Measurements from ENCODE around the gene FBXO9. TPM values are rescaled to one million over a fixed set of nuclear protein-coding genes. Genes with fewer than 3 reads are reported as not detected.

FBXO9 gene
- total and polyA plus RNA-seq, 7 experiments from 2014 or later = 52.3 to 133 (median 72.3) TPM

- H3K9me3 Mint-ChIP-seq = no peaks in the 10 kb centered on the region
- intact Hi-C loops (cut with micrococcal nuclease) = no loop called here
- no peak overlapping the region for H3K27ac ChIP-seq (ENCODE audit: low read depth, low read length)
- peaks cover 10 to 50% (median 11%) of the 10 kb centered on the region in 3 experiments for H3K36me3 ChIP-seq (ENCODE audit: control insufficient read depth in 2 of 3, insufficient read depth in 3 of 3, low read length in 3 of 3)
- no peaks in the 10 kb centered on the region for H3K27me3 Mint-ChIP-seq
- peaks cover 0 to 42% (median 19%) of the 10 kb centered on the region in 5 donors for H3K36me3 Mint-ChIP-seq
- no peak for ATAC-seq
- H3K9me3 ChIP-seq (ENCODE audit: control insufficient read depth in 2 of 3, low read length in 3 of 3) = no peaks in the 10 kb centered on the region
- H3K4me1 Mint-ChIP-seq = no peaks in the 10 kb centered on the region
- no peak overlapping the region for H3K4me3 ChIP-seq (ENCODE audit: low read length)
- no peaks in the 10 kb centered on the region for H3K27me3 ChIP-seq (ENCODE audit: control insufficient read depth in 2 of 2, insufficient read depth in 2 of 2, low read length in 2 of 2)
- H3K4me3 Mint-ChIP-seq = no peak overlapping the region
- CTCF ChIA-PET = no interaction called here
- H3K4me1 ChIP-seq (ENCODE audit: control insufficient read depth in 2 of 2, insufficient read depth in 2 of 2, low read length in 2 of 2) = no peaks in the 10 kb centered on the region
- DNase-seq = no peak
- POLR2A ChIA-PET = no interaction called here
- H3K27ac Mint-ChIP-seq = peak overlapping the region in 1 of 9 donors; percentile 53
These were observed 35.4 kb downstream of the FBXO9 start for GRCh38 chr6:53100561-53100960.

- H3K36me3 Mint-ChIP-seq = peaks cover 0 to 38% (median 17%) of the 10 kb centered on the region in 5 donors
- no peaks in the 10 kb centered on the region for H3K4me1 ChIP-seq (ENCODE audit: control insufficient read depth in 2 of 2, insufficient read depth in 2 of 2, low read length in 2 of 2)
- no peaks in the 10 kb centered on the region for H3K27me3 Mint-ChIP-seq
- H3K27ac ChIP-seq (ENCODE audit: low read depth, low read length) = no peak overlapping the region
- no peaks in the 10 kb centered on the region for H3K9me3 Mint-ChIP-seq
- no peak overlapping the region for H3K4me3 ChIP-seq (ENCODE audit: low read length)
- H3K27ac Mint-ChIP-seq = peak overlapping the region in 3 of 9 donors; percentile 32 to 62 (median 53)
- intact Hi-C loops (cut with micrococcal nuclease) = no loop called here
- H3K36me3 ChIP-seq (ENCODE audit: control insufficient read depth in 2 of 3, insufficient read depth in 3 of 3, low read length in 3 of 3) = peaks cover 6 to 46% (median 8%) of the 10 kb centered on the region in 3 experiments
- DNase-seq (no peak), ATAC-seq (no peak)
- CTCF ChIA-PET = no interaction called here
- H3K27me3 ChIP-seq (ENCODE audit: control insufficient read depth in 2 of 2, insufficient read depth in 2 of 2, low read length in 2 of 2) = no peaks in the 10 kb centered on the region
- H3K4me1 Mint-ChIP-seq = no peaks in the 10 kb centered on the region
- H3K9me3 ChIP-seq (ENCODE audit: control insufficient read depth in 2 of 3, low read length in 3 of 3) = no peaks in the 10 kb centered on the region
- no peak overlapping the region for H3K4me3 Mint-ChIP-seq
- POLR2A ChIA-PET = no interaction called here
These were observed 35.8 kb downstream of the FBXO9 start for GRCh38 chr6:53101006-53101405.

- intact Hi-C loops (cut with micrococcal nuclease) = loop anchor here in 1 of 2 donors (2.0 kb wide), 1 partner anchor 381 kb away; no protein-coding TSS in a partner anchor
- ChIA-PET CTCF (no interaction called here), POLR2A (no interaction called here)
- Mint-ChIP-seq H3K27me3 (no peaks in the 10 kb centered on the region), H3K27ac (no peak overlapping the region), H3K9me3 (no peaks in the 10 kb centered on the region), H3K36me3 (peaks cover 0 to 24% (median 8%) of the 10 kb centered on the region in 5 donors), H3K4me1 (no peaks in the 10 kb centered on the region), H3K4me3 (no peak overlapping the region)
- Histone ChIP-seq H3K36me3 (ENCODE audit: control insufficient read depth in 2 of 3, insufficient read depth in 3 of 3, low read length in 3 of 3) (peaks cover 0 to 18% (median 0%) of the 10 kb centered on the region in 3 experiments), H3K9me3 (ENCODE audit: control insufficient read depth in 2 of 3, low read length in 3 of 3) (no peaks in the 10 kb centered on the region), H3K27ac (ENCODE audit: low read depth, low read length) (no peak overlapping the region), H3K27me3 (ENCODE audit: control insufficient read depth in 2 of 2, insufficient read depth in 2 of 2, low read length in 2 of 2) (no peaks in the 10 kb centered on the region), H3K4me1 (ENCODE audit: control insufficient read depth in 2 of 2, insufficient read depth in 2 of 2, low read length in 2 of 2) (no peaks in the 10 kb centered on the region), H3K4me3 (ENCODE audit: low read length) (no peak overlapping the region)
- ATAC-seq = no peak
- peak in 1 of 9 donors; percentile 1 for DNase-seq
These were observed 38.9 kb downstream of the FBXO9 start for GRCh38 chr6:53103993-53104675.

- H3K36me3 Mint-ChIP-seq = peaks cover 0 to 23% (median 7%) of the 10 kb centered on the region in 5 donors
- POLR2A ChIA-PET = no interaction called here
- intact Hi-C loops (cut with micrococcal nuclease) = loop anchor here in 1 of 2 donors (2.0 kb wide), 1 partner anchor 380 kb away; no protein-coding TSS in a partner anchor
- Histone ChIP-seq H3K9me3 (ENCODE audit: control insufficient read depth in 2 of 3, low read length in 3 of 3) (no peaks in the 10 kb centered on the region), H3K27me3 (ENCODE audit: control insufficient read depth in 2 of 2, insufficient read depth in 2 of 2, low read length in 2 of 2) (no peaks in the 10 kb centered on the region), H3K27ac (ENCODE audit: low read depth, low read length) (no peak overlapping the region), H3K4me3 (ENCODE audit: low read length) (no peak overlapping the region), H3K4me1 (ENCODE audit: control insufficient read depth in 2 of 2, insufficient read depth in 2 of 2, low read length in 2 of 2) (no peaks in the 10 kb centered on the region), H3K36me3 (ENCODE audit: control insufficient read depth in 2 of 3, insufficient read depth in 3 of 3, low read length in 3 of 3) (peaks cover 0 to 17% (median 0%) of the 10 kb centered on the region in 3 experiments)
- ATAC-seq (no peak), DNase-seq (no peak)
- H3K4me3 Mint-ChIP-seq = no peak overlapping the region
- H3K4me1 Mint-ChIP-seq = peaks cover 0 to 5% (median 0%) of the 10 kb centered on the region in 7 donors
- no peaks in the 10 kb centered on the region for H3K9me3 Mint-ChIP-seq
- CTCF ChIA-PET = no interaction called here
- no peaks in the 10 kb centered on the region for H3K27me3 Mint-ChIP-seq
- H3K27ac Mint-ChIP-seq = no peak overlapping the region
These were observed 39.7 kb downstream of the FBXO9 start for GRCh38 chr6:53104916-53105315.

- DNase-seq = no peak
- Histone ChIP-seq H3K4me3 (ENCODE audit: low read length) (no peak overlapping the region), H3K36me3 (ENCODE audit: control insufficient read depth in 2 of 3, insufficient read depth in 3 of 3, low read length in 3 of 3) (peaks cover 0 to 3% (median 0%) of the 10 kb centered on the region in 3 experiments), H3K9me3 (ENCODE audit: control insufficient read depth in 2 of 3, low read length in 3 of 3) (no peaks in the 10 kb centered on the region), H3K27me3 (ENCODE audit: control insufficient read depth in 2 of 2, insufficient read depth in 2 of 2, low read length in 2 of 2) (no peaks in the 10 kb centered on the region), H3K27ac (ENCODE audit: low read depth, low read length) (no peak overlapping the region), H3K4me1 (ENCODE audit: control insufficient read depth in 2 of 2, insufficient read depth in 2 of 2, low read length in 2 of 2) (no peaks in the 10 kb centered on the region)
- no peak overlapping the region for H3K4me3 Mint-ChIP-seq
- CTCF ChIA-PET = no interaction called here
- H3K27me3 Mint-ChIP-seq = no peaks in the 10 kb centered on the region
- H3K27ac Mint-ChIP-seq = no peak overlapping the region
- POLR2A ChIA-PET = interaction anchor here (0.6 kb wide), 1 partner anchor 343 kb away, joined by 3 read pairs; no protein-coding TSS in a partner anchor
- peaks cover 0 to 5% (median 0%) of the 10 kb centered on the region in 7 donors for H3K4me1 Mint-ChIP-seq
- H3K9me3 Mint-ChIP-seq = no peaks in the 10 kb centered on the region
- ATAC-seq = no peak
- intact Hi-C loops (cut with micrococcal nuclease) = no loop called here
- H3K36me3 Mint-ChIP-seq = peaks cover 0 to 14% (median 3%) of the 10 kb centered on the region in 5 donors
These were observed 41.9 kb downstream of the FBXO9 start for GRCh38 chr6:53107091-53107490.

GRCh38 chr6:53109612-53110011 lies 44.4 kb downstream of the FBXO9 start:
- DNase-seq (no peak), ATAC-seq (no peak)
- no peaks in the 10 kb centered on the region for H3K4me1 ChIP-seq (ENCODE audit: control insufficient read depth in 2 of 2, insufficient read depth in 2 of 2, low read length in 2 of 2)
- no peaks in the 10 kb centered on the region for H3K9me3 ChIP-seq (ENCODE audit: control insufficient read depth in 2 of 3, low read length in 3 of 3)
- ChIA-PET CTCF (no interaction called here), POLR2A (no interaction called here)
- peaks cover 0 to 5% (median 0%) of the 10 kb centered on the region in 11 donors for H3K9me3 Mint-ChIP-seq
- no peaks in the 10 kb centered on the region for H3K36me3 ChIP-seq (ENCODE audit: control insufficient read depth in 2 of 3, insufficient read depth in 3 of 3, low read length in 3 of 3)
- H3K4me3 ChIP-seq (ENCODE audit: low read length) = no peak overlapping the region
- H3K4me1 Mint-ChIP-seq = peaks cover 4 to 9% (median 6%) of the 10 kb centered on the region in 7 donors
- peaks cover 0 to 10% (median 0%) of the 10 kb centered on the region in 5 donors for H3K36me3 Mint-ChIP-seq
- no peaks in the 10 kb centered on the region for H3K27me3 ChIP-seq (ENCODE audit: control insufficient read depth in 2 of 2, insufficient read depth in 2 of 2, low read length in 2 of 2)
- intact Hi-C loops (cut with micrococcal nuclease) = no loop called here
- no peak overlapping the region for H3K27ac ChIP-seq (ENCODE audit: low read depth, low read length)
- no peak overlapping the region for H3K27ac Mint-ChIP-seq
- H3K4me3 Mint-ChIP-seq = no peak overlapping the region
- peaks cover 0 to 8% (median 0%) of the 10 kb centered on the region in 5 donors for H3K27me3 Mint-ChIP-seq

GRCh38 chr6:53111865-53112264 lies 46.7 kb downstream of the FBXO9 start:
- intact Hi-C loops (cut with micrococcal nuclease) = no loop called here
- Histone ChIP-seq H3K36me3 (ENCODE audit: control insufficient read depth in 2 of 3, insufficient read depth in 3 of 3, low read length in 3 of 3) (no peaks in the 10 kb centered on the region), H3K4me3 (ENCODE audit: low read length) (no peak overlapping the region), H3K4me1 (ENCODE audit: control insufficient read depth in 2 of 2, insufficient read depth in 2 of 2, low read length in 2 of 2) (no peaks in the 10 kb centered on the region), H3K9me3 (ENCODE audit: control insufficient read depth in 2 of 3, low read length in 3 of 3) (peaks cover 0 to 6% (median 0%) of the 10 kb centered on the region in 3 experiments), H3K27me3 (ENCODE audit: control insufficient read depth in 2 of 2, insufficient read depth in 2 of 2, low read length in 2 of 2) (no peaks in the 10 kb centered on the region), H3K27ac (ENCODE audit: low read depth, low read length) (no peak overlapping the region)
- POLR2A ChIA-PET = no interaction called here
- Mint-ChIP-seq H3K4me1 (peaks cover 4 to 9% (median 6%) of the 10 kb centered on the region in 7 donors), H3K27ac (no peak overlapping the region), H3K36me3 (peaks cover 0 to 10% (median 0%) of the 10 kb centered on the region in 5 donors), H3K4me3 (no peak overlapping the region), H3K27me3 (peaks cover 0 to 8% (median 0%) of the 10 kb centered on the region in 5 donors), H3K9me3 (peaks cover 0 to 15% (median 3%) of the 10 kb centered on the region in 11 donors)
- ATAC-seq (no peak), DNase-seq (no peak)
- CTCF ChIA-PET = no interaction called here
